Neural cell (in vitro differentiated cells): Measurements from ENCODE around the gene SYTL4.

Experiments used
- CTCF ChIP-seq: fragments of 450-650 bp; IDR thresholded peaks from 2 replicates; pipeline ENCODE4 v1.5.1; 2014; ENCODE audit warnings: antibody characterized with exemption, mild to moderate bottlenecking, moderate library complexity; ENCODE audit not compliant: poor library complexity, severe bottlenecking
- REST ChIP-seq: IDR thresholded peaks from 2 replicates; pipeline ENCODE4 v1.6.1; 2012; ENCODE audit warnings: borderline replicate concordance
- SMC3 ChIP-seq: fragments of 450-650 bp; conservative IDR thresholded peaks from 2 replicates; pipeline ENCODE4 v1.6.1; 2014; ENCODE audit warnings: antibody characterized with exemption, mild to moderate bottlenecking, moderate library complexity; ENCODE audit not compliant: poor library complexity

- TF ChIP-seq CTCF (no peak), SMC3 (no peak), REST (no peak)
Observed at GRCh38 chrX:100674705-100675104, 57.2 kb downstream of the SYTL4 start.
